GM18508 (cell line): ENCODE results near the gene NLN.
"Not testable (repeated sequence)": the region's sequence is repeated elsewhere in the genome, so short reads cannot be mapped to it uniquely, and the experiment has no call there.

Source experiments
- ATAC-seq: cut with Tn5 transposase; IDR thresholded peaks from one replicate; pipeline ENCODE4 v1.9.1; 2021; ENCODE audit warnings: moderate number of reproducible peaks; ENCODE audit not compliant: insufficient read depth, unreplicated experiment

Gene NLN

DNA sequence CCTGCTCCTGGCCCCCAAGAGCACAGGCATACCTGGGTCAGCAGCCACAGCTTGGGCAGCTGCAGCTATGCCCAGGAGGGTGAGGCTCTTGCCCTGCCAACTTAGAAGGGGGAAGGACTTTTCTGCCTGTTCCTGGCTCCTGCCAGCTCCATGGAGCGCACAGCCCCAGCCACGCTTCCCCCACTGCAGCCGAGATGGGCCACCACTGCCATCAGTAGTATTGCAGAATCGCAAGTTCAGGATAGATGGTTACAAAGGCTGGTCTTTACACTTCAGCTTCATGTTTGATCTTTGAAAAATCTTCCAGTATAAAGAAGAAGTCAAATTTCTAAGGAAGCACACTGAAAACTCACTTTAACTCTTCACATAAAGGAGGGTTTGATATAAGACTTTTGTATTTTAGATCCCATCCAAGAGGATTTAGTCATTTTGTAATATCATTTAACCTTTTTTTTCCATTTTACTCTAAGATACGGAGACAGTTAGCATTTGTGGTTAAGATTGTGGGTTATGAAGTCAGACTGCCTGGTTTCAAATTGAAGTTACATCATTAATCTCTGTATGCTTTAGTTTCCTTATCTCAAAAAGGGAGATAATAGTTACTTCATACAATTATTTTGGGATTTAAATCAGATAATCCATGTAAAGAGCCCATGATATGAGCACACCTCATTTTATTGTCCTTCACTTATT, 81.8 kb downstream of the NLN start:
- no peak for ATAC-seq

DNA sequence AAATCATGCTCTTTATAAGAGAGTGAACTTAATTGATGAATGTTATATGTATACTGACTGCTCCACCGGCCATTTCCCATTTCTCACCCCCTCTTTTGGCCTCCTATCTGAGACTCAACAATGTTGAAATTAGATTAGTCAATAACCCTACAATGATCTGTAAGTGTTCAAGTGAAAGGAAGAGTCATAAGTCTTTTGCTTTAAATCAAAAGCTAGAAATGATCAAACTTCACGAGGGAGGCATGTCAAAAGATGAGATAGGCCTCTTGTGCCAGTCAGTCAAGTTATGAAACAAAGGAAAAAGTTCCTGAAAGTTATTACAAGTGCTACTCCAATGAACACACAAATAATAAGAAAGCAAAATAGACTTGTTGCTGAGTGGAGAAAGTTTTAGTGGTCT, 83.1 kb downstream of the NLN start:
- ATAC-seq, result no peak

DNA sequence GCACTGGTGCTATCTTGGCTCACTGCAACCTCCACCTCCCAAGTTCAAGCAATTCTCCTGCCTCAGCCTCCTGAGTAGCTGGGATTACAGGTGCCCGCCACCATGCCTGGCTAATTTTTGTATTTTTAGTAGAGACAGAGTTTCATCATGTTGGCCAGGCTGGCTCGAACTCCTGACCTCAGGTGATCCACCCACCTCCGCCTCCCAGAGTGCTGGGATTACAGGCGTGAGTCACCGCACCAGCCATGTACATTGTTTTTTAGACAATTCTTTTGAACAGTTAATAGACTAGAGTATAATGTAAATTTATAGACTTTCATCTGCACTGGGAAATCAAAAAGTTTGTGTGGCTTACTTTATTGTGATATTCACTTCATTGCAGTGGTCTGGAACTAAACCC, 85.5 kb downstream of the NLN start:
- not testable (repeated sequence) for ATAC-seq

DNA sequence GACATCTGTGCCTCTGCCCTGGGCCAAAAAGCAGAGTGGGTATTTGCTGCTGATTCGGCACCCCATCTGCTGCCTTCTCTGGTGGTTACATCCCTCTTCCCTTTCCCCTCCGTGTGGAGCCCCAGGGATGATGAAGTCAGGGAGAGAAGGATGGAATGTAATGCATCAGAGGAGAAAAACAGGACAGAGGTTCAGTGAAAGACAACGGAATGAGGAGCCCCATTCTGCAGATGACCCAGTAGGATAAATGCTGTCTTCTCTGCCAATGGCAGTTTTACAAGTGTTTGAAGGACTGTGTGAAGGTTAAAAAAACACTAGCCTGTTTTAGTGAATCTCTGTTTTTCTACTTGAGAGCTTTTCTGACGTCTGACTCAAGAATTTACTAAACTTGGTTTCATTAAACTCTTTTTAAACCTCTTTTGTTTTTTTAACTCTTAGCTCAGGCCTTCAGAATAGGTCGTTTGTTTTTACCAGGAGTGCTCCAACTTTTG, 86.3 kb downstream of the NLN start:
- no peak for ATAC-seq

DNA sequence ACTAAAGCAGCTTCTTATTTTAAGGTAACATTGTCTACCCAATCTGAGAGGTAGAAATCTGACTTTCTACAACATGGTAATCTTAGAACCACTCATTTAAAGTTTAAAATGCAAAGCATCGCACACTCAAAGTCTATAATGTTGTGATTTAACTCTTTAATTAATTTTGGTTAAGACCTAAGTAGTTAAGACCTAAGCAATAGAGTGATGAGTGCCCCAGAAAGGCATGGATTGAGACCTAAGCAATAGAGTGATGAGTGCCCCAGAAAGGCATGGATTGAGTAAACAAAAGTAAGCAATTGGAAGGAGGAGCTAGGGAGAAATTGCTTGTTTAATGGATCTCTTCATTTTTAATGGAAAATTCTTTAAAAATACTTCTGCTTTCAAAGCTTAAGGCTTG, 86.8 kb downstream of the NLN start:
- no peak for ATAC-seq

DNA sequence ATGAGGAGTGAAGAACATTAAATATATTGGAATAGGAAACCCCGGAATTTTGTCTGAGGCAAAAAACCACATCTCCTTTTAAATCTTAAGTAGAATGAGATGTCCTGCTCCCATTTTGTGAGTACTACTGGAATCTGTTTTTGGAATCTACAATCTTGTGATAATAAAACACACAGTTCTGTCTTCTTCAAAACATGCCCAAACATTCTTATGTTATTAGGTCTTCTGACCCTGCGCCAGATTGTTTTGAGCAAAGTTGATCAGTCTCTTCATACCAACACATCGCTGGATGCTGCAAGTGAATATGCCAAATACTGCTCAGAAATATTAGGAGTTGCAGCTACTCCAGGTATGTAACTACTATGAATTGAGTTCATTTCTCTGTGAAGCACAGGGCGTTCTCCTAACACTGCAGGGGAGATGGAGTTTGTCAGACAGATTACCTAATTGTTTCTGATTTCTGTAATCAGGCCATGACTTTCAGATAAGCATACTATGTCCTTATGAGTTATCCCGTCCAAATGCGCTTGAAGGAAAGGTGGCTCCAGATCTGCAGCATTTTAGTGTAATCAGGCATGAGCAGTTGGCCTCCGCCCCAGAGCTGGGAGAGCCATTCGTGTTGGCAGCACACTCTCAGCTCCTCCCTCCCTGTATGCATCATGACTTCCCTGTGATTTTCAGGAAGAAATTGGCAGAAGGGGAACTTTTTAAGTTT, 88.0 kb downstream of the NLN start:
- ATAC-seq, result no peak

DNA sequence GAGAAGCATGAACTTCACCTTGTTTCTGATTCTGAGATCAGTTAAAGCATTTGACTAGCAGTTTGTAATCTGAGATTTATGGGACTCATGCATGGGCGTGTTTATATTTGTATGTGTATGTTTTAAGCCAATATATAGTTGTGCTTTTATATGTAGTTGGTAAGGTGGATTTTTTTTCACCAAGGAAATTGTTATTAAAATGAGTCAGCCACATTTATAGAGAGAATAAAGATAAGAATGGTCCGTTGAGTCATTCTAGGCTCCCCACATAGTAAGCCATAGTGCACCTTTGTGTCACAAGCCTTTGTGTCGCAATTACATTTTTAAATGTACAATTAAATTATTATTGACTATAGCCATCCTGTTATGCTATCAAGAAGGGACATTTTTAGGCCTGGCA, 89.0 kb downstream of the NLN start:
- ATAC-seq, result no peak

DNA sequence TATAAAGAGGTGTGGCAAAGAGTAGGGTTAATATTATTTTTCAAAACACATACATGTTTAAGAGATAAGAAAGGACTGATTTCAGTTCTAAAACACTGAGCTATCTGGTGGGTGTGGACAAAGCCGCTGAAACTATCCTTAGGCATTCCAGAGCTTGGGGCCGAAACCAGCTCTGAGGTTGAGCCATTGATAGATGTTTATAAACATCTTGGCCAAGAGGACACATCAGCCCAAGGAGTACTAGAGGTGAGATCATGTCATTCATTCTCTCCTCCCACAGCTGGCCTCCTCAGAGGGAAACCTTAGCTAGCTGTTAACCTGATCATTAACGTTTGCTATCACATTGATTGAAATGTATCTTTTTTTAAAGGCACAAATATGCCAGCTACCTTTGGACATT, 89.9 kb downstream of the NLN start:
- no peak for ATAC-seq

DNA sequence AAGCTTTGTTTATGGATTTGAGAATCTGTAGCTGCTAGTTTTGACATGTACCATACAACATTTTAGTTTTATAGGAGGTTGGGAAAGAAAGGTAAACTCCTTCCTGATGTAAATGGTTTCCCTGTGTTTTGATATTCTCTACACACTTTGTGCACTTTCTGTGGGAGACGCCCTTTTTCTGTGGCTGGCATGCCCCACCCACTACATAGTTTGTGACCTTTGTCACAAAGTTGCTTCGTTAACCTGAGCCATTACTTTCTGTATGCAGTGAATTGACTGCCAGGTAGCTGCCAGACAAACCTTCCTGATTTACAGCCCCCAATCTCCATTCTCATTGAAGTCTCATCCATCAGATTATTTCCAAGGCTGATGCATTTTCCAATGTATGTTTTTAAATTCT, 90.6 kb downstream of the NLN start:
- ATAC-seq, result no peak

DNA sequence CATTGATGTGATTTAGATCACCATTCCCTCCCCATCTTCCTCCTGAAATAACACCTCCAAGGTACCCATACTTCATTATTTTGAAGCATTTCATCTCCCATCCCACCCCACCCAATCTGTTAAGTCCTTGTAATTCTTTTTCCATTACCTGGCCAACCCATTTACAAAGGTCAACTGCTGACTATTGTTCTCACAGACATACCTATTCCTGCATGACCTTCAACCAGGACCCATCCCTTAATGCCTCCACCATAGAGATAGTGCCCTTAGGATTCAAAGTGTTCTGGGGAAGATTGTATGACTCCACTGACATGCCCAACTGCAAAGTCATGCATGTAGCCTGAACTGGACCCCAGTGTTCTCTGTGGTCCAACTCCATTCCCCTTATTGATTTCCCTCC, 91.2 kb downstream of the NLN start:
- ATAC-seq, result no peak

DNA sequence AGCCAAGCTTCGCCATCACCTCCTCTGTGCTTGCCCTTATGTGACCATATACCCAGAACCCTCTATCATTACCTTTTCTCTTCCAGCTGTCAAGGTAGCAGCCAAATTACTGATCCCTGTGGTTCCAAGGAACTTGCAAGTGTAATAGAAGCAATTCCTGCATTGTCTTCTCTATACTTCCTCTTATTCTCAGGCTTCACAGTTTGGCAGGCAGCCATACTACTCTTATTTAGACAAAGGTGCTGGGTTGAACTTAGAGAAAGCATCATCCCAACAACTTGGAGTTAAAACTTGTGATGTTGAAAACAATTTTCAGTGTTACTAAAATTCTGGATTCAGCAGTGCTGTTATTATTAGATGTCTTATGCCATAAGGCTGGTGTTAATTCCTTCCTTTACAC, 93.2 kb downstream of the NLN start:
- no peak for ATAC-seq

DNA sequence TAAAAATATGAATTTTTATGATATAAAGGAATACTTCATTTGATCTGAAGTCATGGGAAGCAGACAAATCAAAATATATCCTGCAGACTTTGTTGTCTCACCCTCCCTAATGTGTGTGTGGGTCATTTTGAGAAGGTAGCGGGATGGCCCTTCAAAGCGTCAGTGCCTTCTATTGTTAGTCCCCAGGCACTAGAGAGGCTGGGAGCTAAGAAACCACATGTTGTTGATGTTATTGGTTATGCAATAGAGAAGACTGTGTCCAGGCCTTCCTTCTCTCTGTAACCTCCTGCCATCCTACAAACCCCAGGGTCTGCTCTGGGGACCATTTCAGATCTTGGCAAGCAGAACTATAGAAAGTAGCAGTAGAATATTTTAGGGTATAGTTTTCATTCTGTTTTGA, 94.7 kb downstream of the NLN start:
- ATAC-seq, result no peak

DNA sequence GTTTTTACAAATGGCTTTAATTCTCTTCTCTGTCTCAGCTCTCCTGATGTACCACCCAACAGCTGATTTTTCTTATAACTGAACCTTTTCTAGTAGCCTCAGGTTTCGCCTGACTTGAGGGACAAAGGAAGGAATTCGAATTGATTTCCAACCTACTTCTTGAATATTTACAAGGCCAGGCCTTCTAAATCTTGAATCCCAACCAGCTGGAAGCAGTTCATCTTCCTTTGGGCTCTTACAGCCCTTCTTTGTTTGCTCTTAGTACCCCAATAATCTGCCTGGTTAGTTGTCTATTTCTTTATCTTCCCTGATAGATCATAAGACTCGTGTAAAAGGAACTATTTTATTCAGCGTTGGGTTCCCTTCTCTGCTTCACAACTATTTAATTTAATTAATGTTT, 95.9 kb downstream of the NLN start:
- ATAC-seq, result no peak

DNA sequence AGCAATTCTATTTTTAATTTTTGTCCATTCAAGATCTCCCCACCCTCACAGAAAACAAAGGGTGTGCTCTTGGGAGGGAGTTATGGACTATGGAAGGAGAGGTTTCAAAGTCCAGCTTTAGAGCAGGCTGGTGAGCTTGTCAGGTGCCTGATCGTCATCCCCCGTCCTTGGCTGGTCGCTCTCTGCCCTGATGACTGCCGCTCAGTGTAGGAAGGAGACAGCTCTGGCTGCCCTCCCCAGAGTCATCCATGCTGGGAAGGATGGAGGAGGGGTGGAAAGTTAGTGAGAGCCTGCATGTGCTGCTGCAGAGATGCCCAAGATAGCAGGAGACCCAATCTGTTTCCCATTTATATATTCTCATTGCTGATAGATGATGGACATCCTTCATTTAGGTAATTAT, 96.6 kb downstream of the NLN start:
- ATAC-seq, result no peak

DNA sequence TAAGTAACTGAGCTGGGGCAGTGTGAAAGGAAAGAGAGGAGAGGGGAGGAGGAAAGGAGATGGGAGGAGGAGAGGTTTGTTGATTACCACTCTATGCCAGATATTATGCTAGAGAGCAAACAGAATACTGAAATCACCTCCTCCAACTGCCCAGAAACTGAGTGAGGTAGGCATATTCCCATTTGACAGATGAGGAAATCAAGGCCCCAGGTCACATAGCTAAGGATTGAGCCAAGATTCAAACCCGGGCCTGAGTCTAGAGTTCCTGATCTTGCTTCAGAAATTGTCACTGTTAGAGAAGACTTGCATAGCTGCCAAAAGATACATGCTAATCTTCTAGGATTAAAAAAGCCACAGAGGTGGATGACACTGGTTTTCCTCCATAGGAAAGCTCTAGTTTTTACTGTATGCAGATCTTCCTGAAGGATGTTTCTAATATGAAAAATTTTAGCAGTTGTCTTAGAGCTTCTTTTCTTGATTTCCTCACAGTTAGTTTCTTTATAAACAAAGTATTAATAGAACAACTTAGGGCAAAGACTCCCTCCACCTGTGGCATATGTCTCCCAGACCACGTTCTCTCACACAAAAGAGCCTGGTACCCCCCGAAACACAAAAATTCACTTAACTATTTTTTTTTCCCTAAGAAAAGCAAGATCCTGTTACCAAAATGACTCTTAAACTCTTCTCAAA, 97.4 kb downstream of the NLN start:
- ATAC-seq, result no peak

DNA sequence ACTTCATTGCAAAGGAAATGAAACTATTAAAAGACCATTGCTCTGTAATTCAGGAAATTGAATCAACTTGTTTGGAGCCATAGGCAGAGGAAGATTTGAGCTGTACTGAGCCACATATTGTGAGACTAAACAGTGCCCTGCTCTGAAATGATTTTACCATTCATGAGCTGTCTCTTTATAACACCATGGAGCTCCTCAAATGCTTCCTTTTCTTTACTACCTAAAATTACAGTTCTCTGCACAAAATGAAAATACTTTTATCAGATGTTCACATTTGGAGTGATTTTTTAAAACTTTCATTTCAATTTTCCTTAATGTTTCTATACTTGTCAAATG, 97.9 kb downstream of the NLN start:
- no peak for ATAC-seq

DNA sequence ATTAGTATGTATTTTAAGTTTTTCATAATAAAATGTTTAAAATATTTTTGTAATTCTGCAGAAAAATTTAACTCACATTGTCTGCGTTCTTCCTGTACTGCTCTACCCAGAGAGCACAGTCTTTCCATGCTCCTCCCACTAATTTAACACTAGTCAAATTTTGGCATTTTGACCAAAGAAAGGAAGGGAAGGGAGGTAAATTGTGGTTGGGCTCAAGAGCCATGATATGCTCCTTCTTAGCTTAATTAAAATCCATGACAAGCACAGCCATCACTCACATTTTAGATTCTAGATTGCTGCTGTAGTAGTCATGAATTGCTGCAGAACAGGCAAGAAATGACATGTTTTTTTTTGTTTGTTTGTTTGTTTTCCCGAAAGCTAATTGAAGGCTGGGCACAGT, 98.4 kb downstream of the NLN start:
- no peak for ATAC-seq

DNA sequence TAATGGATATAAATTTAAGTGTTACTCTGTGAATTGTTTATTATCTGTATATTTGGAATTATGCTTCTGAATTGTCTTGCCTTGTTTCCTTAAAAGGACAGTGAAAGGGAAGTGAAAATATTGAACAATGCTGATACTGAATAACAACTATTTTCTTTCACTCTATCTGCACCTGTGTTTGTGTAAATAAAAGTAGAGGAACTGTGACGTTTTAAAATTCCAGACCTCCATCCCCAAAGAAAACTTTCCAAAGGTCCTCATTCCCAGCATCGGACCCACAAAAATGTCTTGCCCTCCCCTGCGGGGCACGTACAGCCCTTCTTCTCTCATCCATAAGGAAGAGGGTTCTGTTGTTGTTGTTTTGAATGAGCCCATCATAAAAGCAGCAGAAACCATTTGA, 100.0 kb downstream of the NLN start:
- ATAC-seq, result no peak

DNA sequence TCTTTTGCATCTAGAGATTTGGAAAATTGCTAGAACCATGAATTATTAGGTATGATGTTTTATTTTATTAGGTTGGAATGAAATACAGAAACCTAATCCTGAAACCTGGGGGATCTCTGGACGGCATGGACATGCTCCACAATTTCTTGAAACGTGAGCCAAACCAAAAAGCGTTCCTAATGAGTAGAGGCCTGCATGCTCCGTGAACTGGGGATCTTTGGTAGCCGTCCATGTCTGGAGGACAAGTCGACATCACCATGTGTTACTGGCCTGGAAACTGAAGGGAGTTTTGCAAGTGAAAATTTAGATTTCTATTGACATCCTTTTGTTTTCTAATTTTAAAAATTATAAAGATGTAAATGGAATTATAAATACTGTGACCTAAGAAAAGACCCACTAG, 100.7 kb downstream of the NLN start:
- ATAC-seq, result no peak

DNA sequence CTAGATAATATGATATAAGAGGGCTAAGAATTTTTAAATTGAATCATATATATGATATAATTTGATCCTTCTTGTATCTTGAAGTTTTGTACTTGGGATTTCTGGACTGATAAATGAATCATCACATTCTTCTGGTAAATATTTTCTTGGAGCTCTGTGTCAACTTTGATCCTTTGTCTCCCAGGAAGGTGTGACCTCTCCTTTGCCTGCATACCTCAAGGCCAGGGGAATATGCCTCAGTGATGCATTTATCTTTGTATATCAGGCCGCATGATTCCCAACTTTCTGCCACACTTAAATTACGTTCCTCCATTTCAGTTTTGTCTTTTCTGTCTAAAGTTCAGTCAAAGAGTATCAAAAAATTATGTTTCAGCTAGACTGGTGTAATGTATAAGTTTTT, 101.2 kb downstream of the NLN start:
- no peak for ATAC-seq

DNA sequence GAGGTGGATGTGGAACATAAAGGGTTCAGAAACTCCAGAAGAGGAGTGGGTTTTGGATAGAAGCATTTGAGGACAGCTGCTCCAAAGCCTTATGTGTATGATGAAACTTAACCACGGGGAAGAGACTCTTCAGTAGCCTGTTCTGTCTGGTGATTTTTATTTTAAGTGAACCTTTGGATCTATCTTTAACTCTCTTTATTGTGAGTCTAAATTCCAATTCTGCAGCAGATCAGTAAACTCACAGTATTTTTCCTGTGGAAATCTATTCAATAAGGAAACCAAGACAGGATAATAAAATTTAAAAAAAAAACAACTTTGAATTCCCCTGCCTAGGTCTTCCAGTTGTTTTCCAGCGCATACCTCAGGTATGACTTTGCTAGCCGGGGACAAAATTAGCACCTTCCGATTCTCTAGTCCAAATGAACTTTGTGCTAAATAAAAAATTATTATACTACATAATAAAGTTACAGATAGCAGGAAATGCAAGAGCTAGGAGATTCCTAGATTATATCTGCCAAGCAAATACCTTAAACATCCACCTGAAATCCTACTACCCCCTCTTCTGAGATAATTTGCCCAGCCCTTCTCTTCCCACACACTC, 101.9 kb downstream of the NLN start:
- no peak for ATAC-seq
